ENCODE results near the gene OR4D5.
A peak's percentile ranks its signal among the peaks of the same experiment; 100 is the strongest.

The OR4D5 gene

GRCh38 chr11:123939317-123939716 lies at the start of gene OR4D5:
OR4D5 (plus strand) TSS chr11:123939617; CDS start chr11:123939617, 0 bp downstream.
- no peak for DNase-seq (ENCODE audit: low read depth)

- no peak for DNase-seq (ENCODE audit: low read depth)
These were observed 47.4 kb upstream of the OR4D5 start for GRCh38 chr11:123892031-123892430.

DNA sequence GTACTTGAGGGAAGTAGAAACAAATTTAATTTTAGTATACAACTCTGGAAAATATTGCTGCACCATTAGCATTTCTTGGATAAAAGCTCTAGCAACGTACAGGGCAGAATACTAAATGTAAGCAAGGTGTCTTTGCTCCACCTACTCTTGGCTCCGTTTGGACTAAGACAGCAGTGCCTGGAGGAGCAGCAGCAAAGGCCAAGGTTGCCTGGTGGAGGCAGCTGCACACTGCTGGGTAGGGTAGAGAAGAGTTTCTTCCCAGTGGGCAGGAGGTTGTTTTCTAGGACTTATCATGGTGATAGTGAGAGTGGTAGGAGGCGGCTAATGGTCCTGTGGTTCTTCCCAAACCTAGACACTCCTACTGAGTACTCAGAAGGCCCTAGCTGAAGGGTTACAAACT lies 39.6 kb upstream of the OR4D5 start:
- no peak for DNase-seq (ENCODE audit: low read depth)

DNA sequence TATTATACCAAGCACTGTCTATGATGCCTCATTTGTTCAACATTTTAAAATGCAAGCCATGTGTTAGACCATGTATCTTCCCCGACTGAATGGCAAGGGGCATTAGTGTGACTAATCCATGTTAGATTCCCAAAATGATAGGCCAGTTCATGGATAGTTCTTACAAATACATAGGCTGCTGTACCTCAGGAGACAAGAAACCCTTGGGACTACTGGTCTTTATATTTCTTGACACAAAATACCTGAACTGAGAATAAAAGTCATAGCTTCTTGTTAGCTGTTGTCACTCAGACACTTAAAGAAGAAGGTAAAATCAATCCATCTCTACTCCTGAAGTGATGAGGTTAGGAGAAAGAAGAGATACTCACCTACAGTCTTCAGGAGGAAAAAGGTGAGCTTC lies 37.5 kb upstream of the OR4D5 start, which contains the start of gene OR8D4:
Gene OR8D4, plus strand, starts transcription at position 301 of the 400 bp plus-strand sequence. CDS start 4,265 bp downstream, outside the sequence.
- DNase-seq (ENCODE audit: low read depth) = no peak

GRCh38 chr11:123903932-123904331 lies 35.5 kb upstream of the OR4D5 start:
- no peak for DNase-seq (ENCODE audit: low read depth)

GRCh38 chr11:123904932-123905331 lies 34.5 kb upstream of the OR4D5 start:
- DNase-seq (ENCODE audit: low read depth) = no peak

DNA sequence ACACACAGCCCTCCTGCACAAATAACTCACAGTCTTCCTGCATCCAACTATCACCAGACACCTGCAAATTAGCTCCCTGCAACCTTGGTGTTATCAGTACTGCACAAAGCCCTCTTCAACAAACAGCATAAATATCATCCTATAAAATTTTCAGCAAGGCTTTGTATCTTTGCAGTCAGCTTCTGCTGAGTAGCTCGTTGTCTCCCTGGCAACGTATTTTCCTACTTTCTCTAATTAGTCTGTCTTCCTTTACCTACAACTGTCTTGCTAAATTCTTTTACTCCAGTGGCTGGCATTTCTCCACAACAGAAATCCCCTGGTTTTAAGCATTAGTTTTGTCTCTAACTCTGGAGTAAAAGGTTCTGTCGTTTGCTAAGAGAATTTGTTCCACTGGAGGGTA lies 33.6 kb upstream of the OR4D5 start:
- no peak for DNase-seq (ENCODE audit: low read depth)

- no peak for DNase-seq (ENCODE audit: low read depth)
These were observed 18.5 kb upstream of the OR4D5 start for GRCh38 chr11:123920943-123921342.

DNA sequence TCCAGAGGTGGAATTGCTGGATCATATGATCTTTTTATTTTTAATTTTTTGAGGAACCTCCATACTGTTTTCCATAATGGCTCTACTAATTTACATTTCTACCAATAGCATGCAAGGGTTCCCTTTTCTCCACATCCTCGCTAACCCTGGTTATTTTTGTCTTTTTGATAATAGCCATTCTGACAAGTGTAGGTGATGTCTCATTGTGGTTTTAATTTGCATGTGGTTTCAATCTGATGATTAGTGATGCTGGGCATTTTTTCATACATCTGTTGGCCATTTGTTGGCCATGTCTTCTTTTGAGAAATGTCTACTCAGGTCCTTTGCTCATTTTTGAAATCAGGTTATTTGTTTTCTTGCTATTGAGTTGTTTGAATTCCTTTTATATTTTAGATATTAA lies 15.4 kb upstream of the OR4D5 start:
- DNase-seq (ENCODE audit: low read depth) = no peak

DNA sequence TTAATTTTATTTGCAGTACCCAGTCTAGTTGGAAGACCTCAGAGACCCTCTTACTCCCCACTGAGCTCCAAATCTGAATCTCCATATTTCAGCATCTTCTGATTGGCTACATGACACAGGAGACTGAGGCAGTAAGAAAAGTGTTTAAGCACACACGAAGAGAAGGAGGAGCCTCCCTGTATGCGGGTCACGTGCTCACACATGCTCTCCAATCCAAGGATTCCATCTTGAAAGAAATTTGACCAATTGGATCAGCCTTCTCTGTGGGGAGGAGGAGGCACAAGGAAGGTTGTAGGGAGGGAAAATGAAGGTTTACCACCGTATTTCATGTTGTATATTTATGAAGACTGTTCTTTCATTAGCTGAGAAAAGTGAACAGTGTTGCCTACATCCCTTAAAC lies 3.0 kb downstream of the OR4D5 start:
- no peak for DNase-seq (ENCODE audit: low read depth)

- no peak for DNase-seq (ENCODE audit: low read depth)
These were observed 4.3 kb downstream of the OR4D5 start, which contains the start of gene OR6T1 for GRCh38 chr11:123943738-123944137. OR6T1 (minus strand) TSS chr11:123943838; CDS start chr11:123943838, 0 bp downstream.

DNA sequence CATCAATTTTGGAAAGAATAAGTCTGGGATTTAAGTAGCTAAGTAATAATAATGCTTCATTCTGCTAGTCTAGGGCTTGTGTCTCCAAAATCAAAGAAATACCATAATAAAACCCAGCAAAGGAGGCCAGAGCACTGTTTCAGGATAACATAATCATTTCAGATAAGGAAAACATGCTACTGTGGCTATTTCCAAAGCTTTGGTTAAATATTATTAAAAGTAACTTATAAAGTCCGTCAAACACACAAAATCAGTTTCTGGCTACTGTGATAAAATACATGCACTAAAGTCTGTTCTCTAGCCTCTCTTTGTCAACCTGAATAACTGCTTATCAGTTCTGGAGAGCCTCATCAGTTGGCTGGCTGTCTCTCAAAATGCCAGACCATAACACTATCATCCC lies 5.7 kb downstream of the OR4D5 start:
- no peak for DNase-seq (ENCODE audit: low read depth)

DNA sequence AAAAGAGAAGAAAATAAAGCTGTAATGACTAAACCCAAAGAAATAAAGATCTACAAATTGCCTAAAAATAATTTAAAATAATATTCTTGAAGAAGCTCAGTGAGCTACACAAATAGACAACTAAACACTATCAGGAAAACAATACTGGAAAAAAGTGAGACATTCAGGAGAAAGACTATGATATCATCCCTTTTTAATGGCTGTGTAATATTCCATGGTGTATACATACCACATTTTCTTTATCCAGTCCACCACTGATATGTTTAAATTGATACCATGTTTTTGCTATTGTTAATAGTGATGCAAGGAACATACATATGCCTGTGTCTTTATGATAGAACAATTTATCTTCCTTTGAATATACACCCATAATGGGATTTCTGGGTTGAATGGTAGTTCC lies 17.3 kb downstream of the OR4D5 start:
- DNase-seq (ENCODE audit: low read depth) = no peak

- peak; percentile 75 for DNase-seq (ENCODE audit: low read depth)
These were observed 34.4 kb downstream of the OR4D5 start for GRCh38 chr11:123973816-123974215.

- no peak for DNase-seq (ENCODE audit: low read depth)
These were observed 37.5 kb downstream of the OR4D5 start for GRCh38 chr11:123976770-123977560.

DNA sequence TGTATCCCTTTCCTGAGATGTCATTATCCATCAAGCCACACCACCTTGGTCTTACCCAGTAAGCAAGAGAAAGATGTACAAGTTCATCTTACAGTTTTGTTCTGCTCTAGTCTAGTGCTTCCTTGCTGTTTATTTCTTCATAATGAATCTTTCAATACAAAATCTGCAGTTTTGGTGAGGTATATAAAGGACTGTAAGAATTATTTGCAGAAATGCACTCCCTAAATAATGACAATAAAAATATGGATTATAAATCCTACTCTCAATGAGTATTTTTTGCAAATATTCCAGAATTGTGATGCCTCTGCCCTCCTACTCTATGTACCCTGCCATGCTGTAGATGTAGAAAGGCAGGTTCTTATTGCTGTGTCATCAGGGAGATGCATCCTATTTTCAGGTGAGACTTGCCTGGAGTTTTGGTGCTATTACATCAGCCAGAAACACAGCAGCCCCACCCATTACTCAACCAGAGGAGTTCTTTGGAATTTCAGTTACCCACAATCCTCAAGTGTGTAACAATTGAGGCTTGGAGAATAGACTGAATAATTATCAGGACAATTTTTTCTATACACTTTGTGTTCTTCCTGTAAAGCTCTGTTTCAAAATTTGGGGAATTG lies 38.4 kb downstream of the OR4D5 start, which contains the start of gene OR10S1:
Gene OR10S1, minus strand, starts transcription at position 51 of the 617 bp plus-strand sequence. CDS start 117 bp downstream, outside the sequence.
- DNase-seq (ENCODE audit: low read depth) = peak; percentile 1

GRCh38 chr11:123979311-123979710 lies 39.9 kb downstream of the OR4D5 start:
- no peak for DNase-seq (ENCODE audit: low read depth)
